GM06990 (cell line): Measurements from ENCODE around the gene NFATC4.
"Not testable (repeated sequence)": the region's sequence is repeated elsewhere in the genome, so short reads cannot be mapped to it uniquely, and the experiment has no call there.

Experiments used
- DNase-seq: peaks from one replicate; pipeline ENCODE4 v3.0.0-alpha.2; 2011; ENCODE audit not compliant: insufficient read length; ENCODE audit errors: extremely low read depth
- H3K27me3 ChIP-seq: replicated peaks from 2 replicates; pipeline ENCODE4 v1.6.0; 2011; ENCODE audit warnings: low read length; ENCODE audit not compliant: control insufficient read depth, insufficient read depth
- H3K36me3 ChIP-seq: 2 replicates; pipeline ENCODE4 v1.5.1; 2011; ENCODE audit warnings: low read length; ENCODE audit not compliant: control insufficient read depth, insufficient read depth
- H3K4me3 ChIP-seq: replicated peaks from 2 replicates; pipeline ENCODE4 v1.5.1; 2011; ENCODE audit warnings: low read depth, mild to moderate bottlenecking, control low read depth, low read length
- CTCF ChIP-seq: IDR thresholded peaks from 2 replicates; pipeline ENCODE4 v1.5.1; 2011; ENCODE audit warnings: low read length, control low read depth, mild to moderate bottlenecking, inconsistent platforms; ENCODE audit not compliant: insufficient read depth, poor library complexity, severe bottlenecking

The NFATC4 gene

DNA sequence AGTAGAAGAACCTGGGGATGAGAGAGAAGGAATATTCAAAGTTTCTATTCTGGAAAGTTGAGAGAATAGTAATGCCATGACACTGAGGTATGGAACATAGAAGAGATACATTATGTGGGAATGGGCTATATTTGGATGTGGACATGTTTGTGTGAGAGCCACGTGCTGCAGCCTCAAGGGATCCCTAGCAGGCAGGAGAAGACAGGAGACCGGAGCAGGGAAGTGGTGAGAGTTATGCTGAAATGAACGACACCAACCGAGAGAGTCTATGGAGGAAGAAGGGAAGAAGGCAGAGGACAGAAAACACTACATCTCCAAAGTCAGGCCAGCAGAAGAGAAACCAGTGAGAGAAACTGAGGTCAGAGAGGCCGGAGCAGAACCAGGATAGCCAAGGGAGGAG lies 18.2 kb upstream of the NFATC4 start:
- Histone ChIP-seq H3K36me3 (no peaks in the 10 kb centered on the region), H3K27me3 (no peaks in the 10 kb centered on the region; the same call in 1 of the 2 replicates), H3K4me3 (no peak overlapping the region)
- no peak for TF ChIP-seq CTCF
- no peak for DNase-seq

GRCh38 chr14:24351517-24351916 lies 16.5 kb upstream of the NFATC4 start:
- no peak overlapping the region for H3K4me3 ChIP-seq
- no peak for DNase-seq
- no peaks in the 10 kb centered on the region for H3K36me3 ChIP-seq
- no peak for TF ChIP-seq CTCF
- H3K27me3 ChIP-seq = no peaks in the 10 kb centered on the region; the same call in 1 of the 2 replicates

DNA sequence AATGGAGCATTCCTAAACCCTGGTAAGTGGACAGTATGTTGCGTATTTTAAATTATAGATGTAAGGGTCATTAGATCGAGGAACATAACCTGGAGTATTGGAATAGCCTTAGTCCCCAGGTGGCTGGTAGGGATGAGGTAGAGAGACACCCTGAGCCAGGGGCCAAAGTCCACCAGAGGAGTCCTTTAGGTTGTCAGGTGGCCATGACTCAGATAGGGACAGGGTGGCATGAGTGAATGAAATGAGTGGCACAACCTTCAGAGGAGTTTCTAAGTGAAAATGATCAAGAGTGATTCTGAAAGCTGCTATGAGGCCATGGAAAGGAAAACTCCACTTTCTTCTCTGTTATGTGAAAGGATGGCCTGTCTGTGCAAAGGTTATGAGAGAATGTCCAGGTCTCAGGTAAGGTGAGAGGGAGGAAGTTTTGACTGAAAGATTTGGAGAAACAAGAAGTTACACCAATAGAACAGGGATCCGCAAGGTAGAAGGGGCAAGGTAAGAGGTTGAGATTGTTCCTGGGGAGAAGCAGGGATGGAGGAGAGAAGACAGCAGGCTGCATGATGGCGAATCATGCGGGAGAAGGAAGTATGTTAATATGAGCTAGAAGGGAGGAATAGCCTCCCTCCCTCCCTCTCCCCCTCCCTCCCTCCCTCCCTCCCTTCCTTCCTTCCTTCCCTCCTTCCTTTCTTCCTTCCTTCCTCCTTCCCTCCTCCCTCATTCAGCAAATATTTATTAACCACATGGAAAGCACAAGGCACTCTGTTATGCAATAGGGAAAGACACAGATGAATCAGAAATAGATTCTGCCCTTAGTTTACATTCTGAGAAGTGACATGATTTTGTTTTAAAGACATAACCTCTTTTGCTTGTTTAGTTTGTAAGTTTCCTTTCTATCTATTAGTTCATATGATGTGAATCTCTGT lies 14.2 kb upstream of the NFATC4 start:
- no peaks in the 10 kb centered on the region for H3K36me3 ChIP-seq
- DNase-seq = no peak
- H3K27me3 ChIP-seq = no peaks in the 10 kb centered on the region; the same call in 1 of the 2 replicates

GRCh38 chr14:24354482-24354825 lies 13.5 kb upstream of the NFATC4 start:
- DNase-seq, H3K27me3 ChIP-seq, H3K36me3 ChIP-seq, H3K4me3 ChIP-seq: not testable (repeated sequence)

More for the DNA sequence above, 14.2 kb upstream of the NFATC4 start:
- no peak for TF ChIP-seq CTCF
- no peak overlapping the region for H3K4me3 ChIP-seq

DNA sequence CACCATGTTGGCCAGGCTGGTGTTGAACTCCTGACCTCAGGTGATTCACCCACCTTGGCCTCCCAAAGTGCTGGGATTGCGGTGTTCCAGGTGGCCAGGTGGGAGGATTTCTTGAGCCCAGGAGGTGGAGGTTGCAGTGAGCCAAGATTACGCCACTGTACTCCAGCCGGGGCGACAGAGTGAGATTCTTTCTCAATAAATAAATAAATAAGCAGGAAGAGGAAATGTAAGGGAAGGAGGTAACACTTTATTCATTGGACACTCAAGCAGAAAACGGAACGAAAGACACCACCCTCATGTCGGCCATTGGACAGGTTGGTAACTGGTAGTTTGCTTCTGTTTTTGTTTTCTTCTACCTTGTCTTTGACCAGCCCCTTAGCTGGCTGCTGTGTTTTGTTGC lies 13.0 kb upstream of the NFATC4 start:
- Histone ChIP-seq H3K4me3 (no peak overlapping the region), H3K36me3 (no peaks in the 10 kb centered on the region)
- no peak for TF ChIP-seq CTCF

DNA sequence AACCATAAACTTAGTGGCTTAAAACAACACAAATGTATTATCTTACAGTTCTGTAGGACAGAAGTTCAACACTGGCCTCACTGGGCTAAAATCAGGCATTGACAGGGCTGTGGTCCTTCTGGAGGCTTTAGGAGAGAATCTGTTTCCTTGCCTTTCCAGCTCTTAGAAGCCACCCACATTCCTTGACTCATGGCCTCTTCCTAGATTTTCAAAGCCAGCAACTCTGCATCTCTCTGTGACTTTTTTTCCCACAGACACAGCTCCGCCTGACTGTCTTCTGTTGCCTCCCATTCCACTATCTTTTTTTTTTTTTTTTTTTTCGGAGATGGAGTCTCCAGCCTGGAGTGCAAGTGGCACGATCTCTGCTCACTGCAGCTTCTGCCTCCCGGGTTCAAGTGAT lies 11.8 kb upstream of the NFATC4 start:
- no peak for TF ChIP-seq CTCF
- no peaks in the 10 kb centered on the region; the same call in 1 of the 2 replicates for H3K27me3 ChIP-seq
- no peak overlapping the region for H3K4me3 ChIP-seq
- no peaks in the 10 kb centered on the region for H3K36me3 ChIP-seq
- no peak for DNase-seq

More for the DNA sequence above, 13.0 kb upstream of the NFATC4 start:
- no peaks in the 10 kb centered on the region; the same call in 1 of the 2 replicates for H3K27me3 ChIP-seq
- no peak for DNase-seq
